NB4 (cell line): ENCODE results near the gene NELL1.

Experiments
- CTCF ChIP-seq: IDR thresholded peaks from one replicate; pipeline ENCODE4 v1.5.1; 2012; ENCODE audit warnings: low read depth, low read length
- MAX ChIP-seq: IDR thresholded peaks from 2 replicates; pipeline ENCODE4 v1.6.1; 2011; ENCODE audit warnings: low read depth, low read length
- MYC ChIP-seq: IDR thresholded peaks from 2 replicates; pipeline ENCODE4 v1.6.1; 2011; ENCODE audit warnings: low read depth, low read length
- POLR2A ChIP-seq: IDR thresholded peaks from 2 replicates; pipeline ENCODE4 v1.6.1; 2011; ENCODE audit warnings: mild to moderate bottlenecking; ENCODE audit not compliant: insufficient read length; ENCODE audit errors: extremely low read depth

- TF ChIP-seq CTCF, result no peak
- TF ChIP-seq POLR2A, result no peak
- TF ChIP-seq MAX, result no peak
- no peak for TF ChIP-seq MYC
Measured at GRCh38 chr11:21427726-21428125, 758.3 kb downstream of the NELL1 start.
